Mesendoderm (in vitro differentiated cells): ENCODE measurements around the gene MTTP.

Experiments used
- DNase-seq: peaks from one replicate; pipeline ENCODE4 v3.0.0; 2013
- H2AK5ac ChIP-seq: 2 replicates; pipeline ENCODE4 v1.6.1; 2013; ENCODE audit warnings: low read length, inconsistent platforms
- H2BK120ac ChIP-seq: 2 replicates; pipeline ENCODE4 v1.6.1; 2013; ENCODE audit warnings: low read depth, mild to moderate bottlenecking, low read length, moderate library complexity, mixed read lengths
- H2BK15ac ChIP-seq: replicated peaks from 2 replicates; pipeline ENCODE4 v1.6.1; 2013; ENCODE audit warnings: low read depth, mild to moderate bottlenecking, moderate library complexity
- H2BK5ac ChIP-seq: 2 replicates; pipeline ENCODE4 v1.6.1; 2013; ENCODE audit warnings: low read length, inconsistent platforms
- H3K18ac ChIP-seq: 2 replicates; pipeline ENCODE4 v1.6.1; 2013; ENCODE audit warnings: mild to moderate bottlenecking, low read length, mixed read lengths
- H3K23ac ChIP-seq: one replicate; pipeline ENCODE4 v1.6.1; 2013; ENCODE audit warnings: low read length
- H3K27ac ChIP-seq: 2 replicates; pipeline ENCODE4 v1.5.1; 2013; ENCODE audit warnings: low read depth, mild to moderate bottlenecking, inconsistent platforms, low read length, moderate library complexity
- H3K27me3 ChIP-seq: 2 replicates; pipeline ENCODE4 v1.6.1; 2013; ENCODE audit warnings: low read length, control low read depth, mild to moderate bottlenecking, inconsistent platforms; ENCODE audit not compliant: insufficient read depth, poor library complexity
- H3K36me3 ChIP-seq: 2 replicates; pipeline ENCODE4 v1.6.1; 2013; ENCODE audit warnings: low read length, inconsistent platforms; ENCODE audit not compliant: control insufficient read depth, insufficient read depth
- H3K4ac ChIP-seq: one replicate; pipeline ENCODE4 v1.6.1; 2013; ENCODE audit warnings: low read depth, mild to moderate bottlenecking, low read length, moderate library complexity
- H3K4me1 ChIP-seq: 2 replicates; pipeline ENCODE4 v1.6.1; 2013; ENCODE audit warnings: low read depth, low read length, inconsistent platforms; ENCODE audit not compliant: control insufficient read depth
- H3K4me2 ChIP-seq: 2 replicates; pipeline ENCODE4 v1.6.1; 2013; ENCODE audit warnings: low read length
- H3K4me3 ChIP-seq: 2 replicates; pipeline ENCODE4 v1.5.1; 2013; ENCODE audit warnings: mild to moderate bottlenecking, low read length
- H3K56ac ChIP-seq: one replicate; pipeline ENCODE4 v1.6.1; 2013; ENCODE audit warnings: low read length
- H3K79me1 ChIP-seq: 2 replicates; pipeline ENCODE4 v1.6.1; 2013; ENCODE audit warnings: low read length, inconsistent platforms
- H3K79me2 ChIP-seq: 2 replicates; pipeline ENCODE4 v1.6.1; 2013; ENCODE audit warnings: mild to moderate bottlenecking, low read length; ENCODE audit not compliant: control insufficient read depth, insufficient read depth
- H3K9ac ChIP-seq: 2 replicates; pipeline ENCODE4 v1.6.1; 2013; ENCODE audit warnings: low read length, inconsistent platforms
- H4K5ac ChIP-seq: one replicate; pipeline ENCODE4 v1.6.1; 2013; ENCODE audit warnings: low read length
- H4K8ac ChIP-seq: one replicate; pipeline ENCODE4 v1.6.1; 2013; ENCODE audit warnings: low read depth, mild to moderate bottlenecking, control low read depth, low read length, moderate library complexity
- WGBS: extraction: QIAGEN DNeasy Blood & Tissue Kit; methylation state at CpG from one replicate; pipeline ENCODE4 v1.1.7; 2013; ENCODE audit warnings: low lambda C conversion rate, missing lambda C conversion rate; ENCODE audit not compliant: insufficient coverage; ENCODE audit errors: extremely low coverage; 5-methylcytosine and 5-hydroxymethylcytosine counted together

MTTP gene

GRCh38 chr4:99615170-99615820 is 40.7 kb downstream of the MTTP start:
- Histone ChIP-seq H3K56ac (no peak overlapping the region), H4K8ac (no peak overlapping the region), H2BK15ac (no peak overlapping the region), H3K27ac (no peak overlapping the region), H3K4me3 (no peak overlapping the region), H3K79me1 (no peaks in the 10 kb centered on the region), H2AK5ac (no peak overlapping the region), H3K4me2 (no peak overlapping the region), H2BK120ac (no peak overlapping the region), H3K23ac (no peak overlapping the region), H3K4me1 (no peaks in the 10 kb centered on the region), H2BK5ac (no peak overlapping the region), H3K4ac (no peak overlapping the region), H3K27me3 (no peaks in the 10 kb centered on the region), H3K18ac (no peak overlapping the region), H3K36me3 (no peaks in the 10 kb centered on the region), H4K5ac (no peak overlapping the region), H3K79me2 (no peaks in the 10 kb centered on the region), H3K9ac (no peak overlapping the region)
- DNase-seq, result no peak
- no CpG with 5 or more reads among the region's 1 CpG for WGBS

GRCh38 chr4:99617374-99617773 is 42.8 kb downstream of the MTTP start:
- DNase-seq, result no peak
- Histone ChIP-seq H3K23ac (no peak overlapping the region), H4K5ac (no peak overlapping the region), H3K79me2 (no peaks in the 10 kb centered on the region), H3K4me1 (no peaks in the 10 kb centered on the region), H2BK120ac (no peak overlapping the region), H3K79me1 (no peaks in the 10 kb centered on the region), H3K27me3 (no peaks in the 10 kb centered on the region), H2AK5ac (no peak overlapping the region), H2BK15ac (no peak overlapping the region), H2BK5ac (no peak overlapping the region), H3K4ac (no peak overlapping the region), H3K4me3 (no peak overlapping the region), H3K27ac (no peak overlapping the region), H3K9ac (no peak overlapping the region), H3K56ac (no peak overlapping the region), H4K8ac (no peak overlapping the region), H3K4me2 (no peak overlapping the region), H3K36me3 (no peaks in the 10 kb centered on the region), H3K18ac (no peak overlapping the region)
- WGBS, result no CpG with 5 or more reads among the region's 1 CpG

- H3K23ac ChIP-seq, result no peak overlapping the region
- no peak overlapping the region for H3K9ac ChIP-seq
- no peak overlapping the region for H3K27ac ChIP-seq
- no peak overlapping the region for H3K56ac ChIP-seq
- H2BK120ac ChIP-seq, result no peak overlapping the region
- no peak overlapping the region for H3K4ac ChIP-seq
- no peak overlapping the region for H4K8ac ChIP-seq
- no peak overlapping the region for H2AK5ac ChIP-seq
- no peak overlapping the region for H2BK15ac ChIP-seq
- H4K5ac ChIP-seq, result no peak overlapping the region
- H3K79me2 ChIP-seq, result no peaks in the 10 kb centered on the region
- no peak overlapping the region for H2BK5ac ChIP-seq
- no peaks in the 10 kb centered on the region for H3K4me1 ChIP-seq
- H3K18ac ChIP-seq, result no peak overlapping the region
- WGBS, result no CpG with 5 or more reads among the region's 1 CpG
- DNase-seq, result no peak
- no peaks in the 10 kb centered on the region for H3K36me3 ChIP-seq
- H3K27me3 ChIP-seq, result no peaks in the 10 kb centered on the region
- no peak overlapping the region for H3K4me2 ChIP-seq
- H3K4me3 ChIP-seq, result no peak overlapping the region
- no peaks in the 10 kb centered on the region for H3K79me1 ChIP-seq
Observed at GRCh38 chr4:99622341-99622740, 47.7 kb downstream of the MTTP start.

- H3K79me1 ChIP-seq, result no peaks in the 10 kb centered on the region
- H3K36me3 ChIP-seq, result no peaks in the 10 kb centered on the region
- no peak overlapping the region for H2BK15ac ChIP-seq
- H3K79me2 ChIP-seq, result no peaks in the 10 kb centered on the region
- WGBS, result no CpG with 5 or more reads among the region's 4 CpGs
- DNase-seq, result no peak
- no peak overlapping the region for H2BK120ac ChIP-seq
- no peak overlapping the region for H3K23ac ChIP-seq
- H2BK5ac ChIP-seq, result no peak overlapping the region
- no peak overlapping the region for H4K8ac ChIP-seq
- H3K4ac ChIP-seq, result no peak overlapping the region
- no peak overlapping the region for H3K4me2 ChIP-seq
- H3K9ac ChIP-seq, result no peak overlapping the region
- no peak overlapping the region for H3K27ac ChIP-seq
- H3K56ac ChIP-seq, result no peak overlapping the region
- no peak overlapping the region for H4K5ac ChIP-seq
- no peak overlapping the region for H3K18ac ChIP-seq
- H3K4me3 ChIP-seq, result no peak overlapping the region
- no peak overlapping the region for H2AK5ac ChIP-seq
- no peaks in the 10 kb centered on the region for H3K27me3 ChIP-seq
- no peaks in the 10 kb centered on the region for H3K4me1 ChIP-seq
Observed at GRCh38 chr4:99624141-99624719, 49.6 kb downstream of the MTTP start.

- Histone ChIP-seq H3K56ac (no peak overlapping the region), H3K27ac (no peak overlapping the region), H4K8ac (no peak overlapping the region), H2BK5ac (no peak overlapping the region), H3K9ac (no peak overlapping the region), H2BK15ac (no peak overlapping the region), H3K4me2 (no peak overlapping the region), H3K18ac (no peak overlapping the region), H4K5ac (no peak overlapping the region), H3K27me3 (no peaks in the 10 kb centered on the region), H3K79me2 (no peaks in the 10 kb centered on the region), H3K79me1 (no peaks in the 10 kb centered on the region), H3K36me3 (no peaks in the 10 kb centered on the region), H2AK5ac (no peak overlapping the region), H3K4me3 (no peak overlapping the region), H3K23ac (no peak overlapping the region), H3K4ac (no peak overlapping the region), H2BK120ac (no peak overlapping the region), H3K4me1 (no peaks in the 10 kb centered on the region)
- WGBS, result no CpG with 5 or more reads among the region's 5 CpGs
- no peak for DNase-seq
Observed at GRCh38 chr4:99625369-99625768, 50.7 kb downstream of the MTTP start.

- no peak for DNase-seq
- H3K23ac ChIP-seq, result no peak overlapping the region
Observed at GRCh38 chr4:99628040-99628439, 53.4 kb downstream of the MTTP start.

More at GRCh38 chr4:99628040-99628439, 53.4 kb downstream of the MTTP start:
- no CpG with 5 or more reads among the region's 1 CpG for WGBS
- H2BK120ac ChIP-seq, result no peak overlapping the region
- H4K5ac ChIP-seq, result no peak overlapping the region
- no peak overlapping the region for H3K27ac ChIP-seq
- no peak overlapping the region for H3K4me3 ChIP-seq
- H3K9ac ChIP-seq, result no peak overlapping the region
- H3K27me3 ChIP-seq, result no peaks in the 10 kb centered on the region
- H3K4me2 ChIP-seq, result no peak overlapping the region
- H2BK5ac ChIP-seq, result no peak overlapping the region
- H3K36me3 ChIP-seq, result no peaks in the 10 kb centered on the region
- no peaks in the 10 kb centered on the region for H3K4me1 ChIP-seq
- H3K4ac ChIP-seq, result no peak overlapping the region
- H3K79me2 ChIP-seq, result no peaks in the 10 kb centered on the region
- no peak overlapping the region for H3K56ac ChIP-seq
- H3K18ac ChIP-seq, result no peak overlapping the region
- no peaks in the 10 kb centered on the region for H3K79me1 ChIP-seq
- no peak overlapping the region for H4K8ac ChIP-seq
- no peak overlapping the region for H2BK15ac ChIP-seq
- H2AK5ac ChIP-seq, result no peak overlapping the region
